HepG2 (cell line): ENCODE data around the gene EGR4. TPM values are rescaled to one million over a fixed set of nuclear protein-coding genes. Genes with fewer than 3 reads are reported as not detected.

Source experiments
- ATAC-seq: fragments of 200-7000 bp; cut with Tn5 transposase; 3 replicates; pipeline ENCODE4 v1.9.1; 2020; ENCODE audit warnings: mild to moderate bottlenecking, moderate library complexity
- BruUV-seq: library from RNA; stranded (reverse); fragments of 400-500 nt; replicated peaks from 2 replicates; lab custom pipeline; 2021; lab: Mats Ljungman, UMichigan
- CTCF ChIA-PET: fragments of 300-600 bp; formaldehyde crosslinking; extraction: SDS; loops from one replicate; lab custom pipeline; 2021; ENCODE audit warnings: low total read pairs, inconsistent platforms, low intra/inter-chr PET ratio; lab: Yijun Ruan, JAX
- POLR2A ChIA-PET: fragments of 350-600 bp; sonication (Branson Sonifier 250); formaldehyde crosslinking; loops from one replicate; lab custom pipeline; 2020; ENCODE audit warnings: antibody characterized with exemption, inconsistent platforms; lab: Yijun Ruan, JAX
- DNase-seq: peaks from one replicate; pipeline ENCODE4 v3.0.0-alpha.2; 2015; ENCODE audit warnings: low spot score
- FAIRE-seq: peaks from 3 replicates; lab custom pipeline; 2011; peaks lifted over from hg19 to GRCh38; lab: Jason Lieb, UNC
- H2AFZ ChIP-seq: one replicate; pipeline ENCODE4 v1.6.1; 2011; ENCODE audit warnings: low read length, inconsistent platforms
- H3K27ac ChIP-seq: fragments of 300-600 bp; 3 replicates; pipeline ENCODE4 v1.8.0; 2011; ENCODE audit warnings: mixed run types, mild to moderate bottlenecking, mixed read lengths, low read length, inconsistent platforms; ENCODE audit not compliant: insufficient read depth; ENCODE audit errors: extremely low read length
- H3K27me3 ChIP-seq, 2 experiments: fragments of 200-600 bp in 1 of 2; 2 replicates in 1 of 2; 3 replicates in 1 of 2; pipeline versions ENCODE4 v1.6.0 to v1.8.0; 2011; ENCODE audit warnings: low read length in 2 of 2, mild to moderate bottlenecking in 2 of 2, moderate library complexity in 2 of 2, inconsistent platforms in 1 of 2; ENCODE audit not compliant: insufficient read depth in 2 of 2, control insufficient read depth in 1 of 2
- H3K36me3 ChIP-seq, 2 experiments: fragments of 200-600 bp in 1 of 2; replicated peaks in 1 of 2; 2 replicates in 1 of 2; 3 replicates in 1 of 2; pipeline versions ENCODE4 v1.5.1 to v1.8.0; 2011; ENCODE audit warnings: low read length in 2 of 2, inconsistent platforms in 1 of 2; ENCODE audit not compliant: insufficient read depth in 2 of 2, control insufficient read depth in 1 of 2
- H3K4me1 ChIP-seq: 2 replicates; pipeline ENCODE4 v1.5.1; 2012; ENCODE audit warnings: low read length, inconsistent platforms; ENCODE audit not compliant: insufficient read depth
- H3K4me2 ChIP-seq: 2 replicates; pipeline ENCODE4 v1.6.0; 2011; ENCODE audit warnings: low read depth, low read length, inconsistent platforms
- H3K4me3 ChIP-seq, 3 experiments: fragments of 200-600 bp in 1 of 3; sonication (generic), shearing (Covaris generic) in 1 of 3; replicated peaks in 1 of 3; 2 replicates each; pipeline ENCODE4 v1.5.1; 2011 to 2016; ENCODE audit warnings: low read length in 3 of 3, inconsistent platforms in 2 of 3, low read depth in 2 of 3, mild to moderate bottlenecking in 2 of 3, control low read depth in 1 of 3, mixed read lengths in 1 of 3; ENCODE audit not compliant: insufficient read depth in 1 of 3
- H3K79me2 ChIP-seq: one replicate; pipeline ENCODE4 v1.6.1; 2011; ENCODE audit warnings: low read length, inconsistent platforms; ENCODE audit not compliant: insufficient read depth
- H3K9ac ChIP-seq: 2 replicates; pipeline ENCODE4 v1.6.0; 2011; ENCODE audit warnings: mild to moderate bottlenecking, low read depth, low read length, inconsistent platforms; ENCODE audit not compliant: insufficient read depth
- H3K9me3 ChIP-seq: 2 replicates; pipeline ENCODE4 v1.5.1; 2012; ENCODE audit warnings: mild to moderate bottlenecking, low read length
- H4K20me1 ChIP-seq: 2 replicates; pipeline ENCODE4 v1.6.0; 2011; ENCODE audit warnings: inconsistent platforms, mild to moderate bottlenecking, low read length, moderate library complexity; ENCODE audit not compliant: insufficient read depth
- ARNTL ChIP-seq: sonication (generic); formaldehyde crosslinking; IDR thresholded peaks from 2 replicates; pipeline ENCODE4 v1.4.0; 2020; ENCODE audit warnings: mild to moderate bottlenecking, missing genetic modification reagents
- CHD2 ChIP-seq: IDR thresholded peaks from 2 replicates; pipeline ENCODE4 v1.6.1; 2011; ENCODE audit warnings: low read depth, low read length, improper control_type of control experiment
- ETS1 ChIP-seq: sonication (generic); formaldehyde crosslinking; IDR thresholded peaks from 2 replicates; pipeline ENCODE4 v1.4.0; 2020; ENCODE audit warnings: missing genetic modification reagents
- IKZF1 ChIP-seq: fragments of 450-650 bp; IDR thresholded peaks from 2 replicates; pipeline ENCODE4 v1.7.1; 2016
- ISL2 ChIP-seq: sonication (generic); formaldehyde crosslinking; IDR thresholded peaks from 2 replicates; pipeline ENCODE4 v1.5.0; 2020; ENCODE audit warnings: missing genetic modification reagents
- LCORL ChIP-seq, 2 experiments: fragments of 450-650 bp in 1 of 2; sonication (generic) in 1 of 2; formaldehyde crosslinking in 1 of 2; IDR thresholded peaks; 2 replicates each; pipeline versions ENCODE4 v1.5.0 to v1.6.1; 2017 to 2020; ENCODE audit warnings: antibody characterized with exemption in 1 of 2, missing genetic modification reagents in 1 of 2
- REST ChIP-seq, 2 experiments: IDR thresholded peaks; 2 replicates each; pipeline ENCODE4 v1.6.1; 2011 to 2012; ENCODE audit warnings: low read length in 2 of 2, borderline replicate concordance in 1 of 2, low read depth in 1 of 2, mild to moderate bottlenecking in 1 of 2, moderate library complexity in 1 of 2
- RFX1 ChIP-seq: fragments of 450-650 bp; IDR thresholded peaks from 2 replicates; pipeline ENCODE4 v1.6.1; 2017
- TRIM22 ChIP-seq: fragments of 450-650 bp; IDR thresholded peaks from 2 replicates; pipeline ENCODE4 v1.6.1; 2017
- YY1 ChIP-seq: IDR thresholded peaks from 2 replicates; pipeline ENCODE4 v1.6.1; 2011; ENCODE audit warnings: low read length, low read depth, moderate library complexity, mild to moderate bottlenecking; ENCODE audit not compliant: insufficient read depth, insufficient replicate concordance
- ZC3H13 ChIP-seq: sonication (generic); formaldehyde crosslinking; IDR thresholded peaks from 2 replicates; pipeline ENCODE4 v1.8.1; 2023; ENCODE audit warnings: mild to moderate bottlenecking, missing genetic modification reagents, moderate library complexity
- ZNF124 ChIP-seq: sonication (generic); formaldehyde crosslinking; IDR thresholded peaks from 2 replicates; pipeline ENCODE4 v1.4.0; 2020; ENCODE audit warnings: missing genetic modification reagents
- ZNF615 ChIP-seq: sonication (generic); formaldehyde crosslinking; IDR thresholded peaks from 2 replicates; pipeline ENCODE4 v1.5.0; 2020; ENCODE audit warnings: mild to moderate bottlenecking, missing genetic modification reagents, borderline replicate concordance
- ZNF674 ChIP-seq: sonication (generic); formaldehyde crosslinking; IDR thresholded peaks from 2 replicates; pipeline ENCODE4 v1.5.0; 2020; ENCODE audit warnings: low read depth, mild to moderate bottlenecking, missing genetic modification reagents
- WGBS: methylation state at CpG from one replicate; pipeline ENCODE4 v1.1.6; 2017; ENCODE audit warnings: low lambda C conversion rate; 5-methylcytosine and 5-hydroxymethylcytosine counted together
- in situ Hi-C: cut with HindIII; loops from 2 replicates; pipeline ENCODE4 v1.10.0; 2017; ENCODE audit warnings: low pct_unique_long_range_greater_than_20kb; ENCODE audit not compliant: extremely low pct_ligation_motif_present
- intact Hi-C: fragments of 100-400 bp; cut with micrococcal nuclease; formaldehyde crosslinking; loops from one replicate; pipeline ENCODE4 v1.10.0; 2022; ENCODE audit not compliant: unreplicated experiment
- polyA plus RNA-seq, 8 experiments: library from polyadenylated mRNA; depleted of rRNA in 3 of 8; stranded (reverse) in 7 of 8; unstranded in 1 of 8; fragments of >200 nt; fragmentation: Illumina TruSeq in 4 of 8; extraction: Trizol in 4 of 8; gene quantifications; 2 replicates each; pipeline versions ENCODE4 v1.2.1 to v1.2.3, GENCODE V29; 2011 to 2016; ENCODE audit warnings: low read depth in 4 of 8, missing spikeins in 1 of 8, mixed read lengths in 1 of 8; ENCODE audit not compliant: insufficient read depth in 1 of 8
- total RNA-seq, 5 experiments: library from RNA; depleted of rRNA; stranded (reverse); fragments of >200 nt; fragmentation: Illumina TruSeq; extraction: Trizol; gene quantifications; 2 replicates each; pipeline ENCODE4 v1.2.3, GENCODE V29; 2016; ENCODE audit warnings: low read depth in 1 of 5

The EGR4 gene
- total and polyA plus RNA-seq, 2 of the 13 experiments (the other 11 are each of a cell fraction or from before 2014, with no cell fraction given): not detected

GRCh38 chr2:73337828-73338227 is 44.5 kb upstream of the EGR4 start:
- Histone ChIP-seq H4K20me1 (no peaks in the 10 kb centered on the region), H3K27ac (no peak overlapping the region), H3K9ac (no peak overlapping the region), H3K4me1 (peaks cover 14% of the 10 kb centered on the region), H3K79me2 (no peaks in the 10 kb centered on the region), H3K4me3 (no peak overlapping the region), H3K9me3 (peaks cover 7% of the 10 kb centered on the region), H3K36me3 (no peaks in the 10 kb centered on the region), H3K27me3 (no peaks in the 10 kb centered on the region; a peak in 1 of 5 replicates), H3K4me2 (no peak overlapping the region), H2AFZ (no peak overlapping the region)
- DNase-seq (no peak), ATAC-seq (no peak), FAIRE-seq (no peak)
- under 1% methylated on average over 3 of the region's 3 CpGs for WGBS
- no TSS peak for BruUV-seq
- TF ChIP-seq ISL2 (CRISPR knock-in tag) (no peak), LCORL (IDR thresholded peaks at IDR 0.05) (no peak), LCORL (CRISPR knock-in tag; IDR thresholded peaks at IDR 0.05) (no peak)
- in situ Hi-C loops: no loop called here
- intact Hi-C loops: no loop called here
- ChIA-PET POLR2A (no interaction called here), CTCF (no interaction called here)

- in situ Hi-C loops: no loop called here
- Histone ChIP-seq H3K9ac (no peak overlapping the region), H3K4me1 (peaks cover 17% of the 10 kb centered on the region), H3K36me3 (no peaks in the 10 kb centered on the region), H3K27ac (no peak overlapping the region), H3K4me2 (no peak overlapping the region), H3K9me3 (peaks cover 7% of the 10 kb centered on the region), H4K20me1 (no peaks in the 10 kb centered on the region), H2AFZ (no peak overlapping the region), H3K27me3 (no peaks in the 10 kb centered on the region; a peak in 1 of 5 replicates), H3K79me2 (no peaks in the 10 kb centered on the region), H3K4me3 (no peak overlapping the region)
- ChIA-PET CTCF (no interaction called here), POLR2A (no interaction called here)
- BruUV-seq: no TSS peak
- DNase-seq (no peak), FAIRE-seq (no peak), ATAC-seq (no peak)
- intact Hi-C loops: no loop called here
- 97% methylated on average over 1 of the region's 1 CpG for WGBS
- TF ChIP-seq YY1: no peak
- TF ChIP-seq ZNF124 (CRISPR knock-in tag): no peak
- TF ChIP-seq RFX1: no peak
- TF ChIP-seq ETS1 (CRISPR knock-in tag): no peak
- TF ChIP-seq IKZF1: no peak
- no peak for TF ChIP-seq ZC3H13 (CRISPR knock-in tag)
- no peak for TF ChIP-seq REST (IDR thresholded peaks at IDR 0.05; ENCODE audit: borderline replicate concordance in 1 of 2, low read depth in 1 of 2, low read length in 2 of 2)
- no peak for TF ChIP-seq CHD2
- no peak for TF ChIP-seq ZNF615 (CRISPR knock-in tag)
- no peak for TF ChIP-seq ZNF674 (CRISPR knock-in tag)
- no peak for TF ChIP-seq ARNTL (CRISPR knock-in tag)
- TF ChIP-seq TRIM22: no peak
Observed at GRCh38 chr2:73334620-73335019, 41.3 kb upstream of the EGR4 start.
